NCI-H2196 treated with DMSO at 0.1 percent for 48 hours (cell line): ENCODE data around the gene AP2M1.
"Not testable (repeated sequence)": the region's sequence is repeated elsewhere in the genome, so short reads cannot be mapped to it uniquely, and the experiment has no call there.

Source experiments
- DNase-seq: peaks from one replicate; lab custom pipeline; 2025; ENCODE audit not compliant: unreplicated experiment; lab: John Stamatoyannopoulos, UW

AP2M1 gene

GRCh38 chr3:184174646-184175492 is at the start of gene AP2M1:
TSS of gene AP2M1 (plus strand) at chr3:184174855. CDS start at chr3:184176994, 2,139 bp downstream.
- DNase-seq: peak; percentile 100

DNA sequence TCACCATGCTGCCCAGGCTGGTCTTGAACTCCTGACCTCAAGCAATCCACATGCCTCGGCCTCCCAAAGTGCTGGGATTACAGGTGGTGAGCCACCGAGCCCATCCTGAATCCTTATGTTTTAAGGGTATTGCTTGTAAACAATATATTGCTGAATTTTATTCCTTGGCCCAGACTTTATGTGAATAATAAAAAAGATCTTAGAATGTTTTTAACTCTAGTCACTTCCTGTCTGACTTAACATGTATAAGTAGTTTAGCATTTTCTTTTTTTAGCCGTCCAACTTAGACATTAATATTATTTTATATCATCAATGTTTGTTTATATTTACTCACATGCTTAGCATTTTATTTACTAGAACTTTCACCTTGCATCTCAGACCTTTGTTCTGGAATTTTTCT is 48.6 kb upstream of the AP2M1 start:
- DNase-seq: no peak

- DNase-seq: no peak
These were observed 45.6 kb upstream of the AP2M1 start for GRCh38 chr3:184129012-184129411.

- DNase-seq: no peak
These were observed 41.7 kb upstream of the AP2M1 start for GRCh38 chr3:184132945-184133344.

DNA sequence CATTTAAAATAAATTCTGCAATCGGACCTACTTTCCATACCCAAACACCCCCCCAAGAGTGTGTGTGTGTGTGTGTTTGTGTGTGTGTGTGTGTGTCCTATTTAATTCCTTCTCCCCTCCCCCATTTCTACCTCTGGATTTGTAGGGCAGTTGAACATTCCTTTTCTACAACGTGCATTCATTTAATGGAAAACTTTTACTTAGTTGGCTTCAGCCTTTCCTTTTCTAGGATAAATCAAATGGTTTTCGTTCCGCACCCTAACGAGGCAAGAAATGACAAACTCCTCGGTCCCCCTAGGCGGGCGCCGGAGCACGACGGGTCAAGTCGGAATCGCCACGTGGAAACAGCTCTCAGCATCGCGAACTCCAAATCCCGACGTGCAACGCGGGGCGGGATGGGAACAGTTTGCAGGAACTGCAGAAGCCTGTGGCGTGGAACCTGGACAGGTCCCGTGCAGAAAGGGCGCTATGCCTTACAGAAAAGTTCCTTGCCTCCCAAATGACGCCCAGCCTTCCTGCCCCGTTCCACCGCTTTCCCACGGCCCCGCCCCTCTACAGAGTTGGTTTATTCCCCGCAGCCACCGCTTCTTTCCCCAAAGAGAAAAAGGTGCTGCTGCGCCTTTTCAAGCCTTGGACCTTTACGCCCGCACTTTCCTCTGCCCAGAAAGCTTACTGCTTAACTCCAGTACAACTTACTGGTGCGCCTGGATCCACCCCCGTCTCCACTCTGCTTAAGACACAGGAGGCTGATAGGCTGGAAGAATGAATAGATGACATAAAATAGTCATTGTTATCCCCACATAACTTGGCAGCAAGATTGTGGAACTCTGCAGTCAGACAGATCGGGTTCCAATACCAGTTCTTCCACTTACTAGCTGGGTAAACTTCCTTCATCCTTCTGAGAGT is 40.6 kb upstream of the AP2M1 start:
- DNase-seq: peak; percentile 92

DNA sequence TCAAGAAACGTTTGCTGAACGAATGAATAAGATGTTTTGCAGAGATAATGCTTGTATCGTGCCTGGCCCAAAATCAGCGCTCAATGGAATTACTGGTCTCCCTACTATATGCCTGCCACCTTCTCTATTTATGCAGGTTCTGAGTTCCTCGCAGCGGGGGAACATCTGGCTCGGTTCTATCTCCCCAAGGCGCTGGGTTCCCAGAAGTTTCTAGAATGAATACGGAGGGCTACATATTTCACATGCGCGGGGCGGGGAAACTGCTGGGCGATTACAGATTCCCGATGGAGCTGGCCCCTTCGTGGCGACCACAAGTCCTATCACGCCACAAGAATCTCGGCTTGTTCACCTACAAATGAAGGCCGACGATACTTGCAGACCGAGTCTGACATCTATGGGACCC is 39.9 kb upstream of the AP2M1 start:
- DNase-seq: no peak

GRCh38 chr3:184135149-184135910 is 39.3 kb upstream of the AP2M1 start, which contains the start of gene EIF2B5:
TSS of gene EIF2B5 (plus strand) at chr3:184135358. CDS start at chr3:184135386, 28 bp downstream.
- peak; percentile 94 for DNase-seq

DNA sequence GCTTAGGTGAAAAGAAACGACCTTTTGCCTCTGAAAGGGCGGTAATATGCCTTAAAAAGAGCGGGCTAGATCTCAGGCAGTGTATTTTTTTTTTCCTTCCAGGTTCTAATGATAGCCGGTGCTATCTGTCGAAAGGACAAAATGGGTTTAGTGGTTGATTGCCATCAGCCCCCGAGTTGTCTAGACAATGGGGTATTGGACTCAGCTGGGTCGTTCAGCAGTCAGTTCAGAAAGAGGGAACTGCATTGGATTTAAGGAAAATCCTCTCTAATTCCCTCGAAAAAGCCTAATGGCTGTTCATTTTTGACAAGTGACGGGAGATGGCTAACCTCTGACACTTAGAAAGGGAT is 38.8 kb upstream of the AP2M1 start:
- no peak for DNase-seq

- no peak for DNase-seq
These were observed 34.2 kb upstream of the AP2M1 start for GRCh38 chr3:184140436-184140835.

DNA sequence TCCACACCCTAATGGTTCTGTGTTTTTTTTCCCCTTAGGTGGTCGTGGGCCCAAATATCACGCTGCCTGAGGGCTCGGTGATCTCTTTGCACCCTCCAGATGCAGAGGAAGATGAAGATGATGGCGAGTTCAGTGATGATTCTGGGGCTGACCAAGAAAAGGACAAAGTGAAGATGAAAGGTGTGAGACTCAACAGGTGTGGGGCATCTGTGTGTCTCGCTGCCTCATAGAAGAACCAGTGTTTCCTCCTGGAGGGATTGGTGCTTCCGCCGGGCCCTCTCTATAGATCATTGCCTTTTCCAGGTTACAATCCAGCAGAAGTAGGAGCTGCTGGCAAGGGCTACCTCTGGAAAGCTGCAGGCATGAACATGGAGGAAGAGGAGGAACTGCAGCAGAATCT is 32.5 kb upstream of the AP2M1 start:
- no peak for DNase-seq

- DNase-seq: no peak
These were observed 31.3 kb upstream of the AP2M1 start for GRCh38 chr3:184143327-184143726.

GRCh38 chr3:184144505-184144904 is 30.1 kb upstream of the AP2M1 start:
- peak; percentile 73 for DNase-seq

DNA sequence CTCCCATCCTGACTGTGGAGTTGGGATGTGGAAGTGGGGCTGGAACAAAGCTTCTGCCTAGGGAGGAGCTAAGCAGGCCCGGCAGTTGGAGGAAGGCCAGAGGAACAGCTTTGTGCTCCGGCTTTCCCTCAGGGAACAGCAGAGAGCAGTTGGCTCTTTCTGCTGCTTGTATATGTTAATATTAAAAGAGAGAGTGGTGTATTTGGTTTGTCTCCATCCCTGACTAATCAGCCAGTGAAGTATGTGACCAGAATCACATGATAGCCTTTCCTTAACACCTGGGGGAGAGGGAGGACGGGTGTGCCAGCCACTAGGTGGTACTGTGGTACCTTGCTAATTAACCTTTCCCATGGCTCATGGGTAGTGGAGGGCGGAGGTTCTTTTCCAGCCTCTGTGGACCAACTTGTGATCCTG is 29.5 kb upstream of the AP2M1 start:
- DNase-seq: peak; percentile 90

DNA sequence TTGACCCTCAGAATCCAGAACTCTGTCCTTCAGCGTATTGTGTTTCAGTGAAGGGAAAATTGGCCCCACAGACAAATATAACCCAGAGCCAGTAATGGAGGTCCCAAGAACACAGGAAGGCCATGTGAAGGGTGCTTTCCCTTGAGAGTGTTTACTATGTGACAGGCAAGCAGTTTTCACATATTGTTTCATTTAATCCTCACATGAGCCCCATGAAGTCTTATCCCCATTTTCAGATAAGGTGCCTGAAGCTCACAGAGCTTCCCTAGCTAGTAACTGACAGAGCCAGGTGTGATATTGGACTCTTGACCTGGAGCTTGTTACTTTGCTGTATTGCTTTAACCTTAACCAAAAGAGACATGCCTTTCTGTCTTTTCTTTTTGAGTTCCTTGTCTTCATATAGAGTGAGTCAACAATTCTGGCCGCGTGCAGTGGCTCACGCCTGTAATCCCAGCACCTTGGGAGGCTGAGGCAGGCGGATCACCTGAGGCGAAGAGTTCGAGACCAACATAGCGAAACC is 28.8 kb upstream of the AP2M1 start:
- DNase-seq: no peak

- no peak for DNase-seq
These were observed 26.6 kb upstream of the AP2M1 start for GRCh38 chr3:184148076-184148475.

- DNase-seq: no peak
These were observed 25.5 kb upstream of the AP2M1 start for GRCh38 chr3:184149123-184149522.

DNA sequence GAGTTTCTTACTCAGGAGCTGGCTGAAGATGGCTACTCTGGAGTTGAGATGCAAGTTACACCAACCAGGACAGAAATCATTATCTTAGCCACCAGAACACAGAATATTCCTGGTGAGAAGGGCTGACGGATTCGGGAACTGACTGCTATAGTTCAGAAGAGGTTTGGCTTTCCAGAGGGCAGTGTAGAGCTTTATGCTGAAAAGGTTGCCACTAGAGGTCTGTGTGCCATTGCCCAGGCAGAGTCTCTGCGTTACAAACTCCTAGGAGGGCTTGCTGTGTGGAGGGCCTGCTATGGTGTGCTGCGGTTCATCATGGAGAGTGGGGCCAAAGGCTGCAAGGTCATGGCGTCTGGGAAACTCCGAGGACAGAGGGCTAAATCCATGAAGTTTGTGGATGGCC is 24.9 kb upstream of the AP2M1 start:
- not testable (repeated sequence) for DNase-seq

DNA sequence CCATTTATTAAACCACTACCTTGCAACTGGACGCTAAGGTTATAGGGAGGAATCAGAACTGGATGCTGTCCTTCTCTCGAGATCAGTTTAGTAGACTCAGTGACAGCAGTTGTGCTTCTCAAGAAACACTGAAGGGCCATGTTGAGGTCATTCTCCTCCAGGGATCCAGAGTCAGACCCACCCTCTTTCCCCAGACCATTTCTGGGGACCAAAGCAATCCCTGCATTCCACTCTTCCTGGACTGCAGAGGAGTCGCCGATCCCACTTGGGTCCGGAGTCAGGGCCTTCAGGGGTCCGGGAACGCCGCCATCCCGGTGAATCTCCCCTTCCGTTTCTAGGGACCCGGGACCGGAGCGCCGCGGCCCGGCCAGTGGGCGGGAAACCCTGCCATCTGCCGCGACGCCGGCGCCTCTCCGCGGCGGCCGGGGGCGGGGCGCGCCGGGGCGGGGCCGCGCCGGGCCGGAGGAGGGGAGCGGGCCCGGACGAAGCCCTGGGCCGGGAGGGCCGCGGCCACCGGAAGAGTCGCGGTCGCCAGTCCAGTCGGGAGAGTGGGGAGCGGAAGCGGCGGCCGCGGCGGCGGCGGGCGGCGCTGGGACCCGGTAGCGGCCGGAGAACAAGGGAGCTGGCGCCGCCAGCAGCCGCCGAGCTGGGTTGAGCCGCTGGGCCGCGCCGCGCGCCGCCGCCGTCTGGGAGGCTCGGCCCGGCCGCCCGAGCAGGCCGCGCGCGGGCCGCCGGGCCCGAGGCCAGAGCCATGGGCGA is 19.6 kb upstream of the AP2M1 start, which contains the start of gene DVL3:
TSS of gene DVL3 (plus strand) at position 493 of the 759 bp plus-strand sequence. CDS start at position 752, 259 bp downstream.
- DNase-seq: peak; percentile 65

- DNase-seq: no peak
These were observed 18.8 kb upstream of the AP2M1 start for GRCh38 chr3:184155644-184156521.
